ENCODE data around the gene EPO.
"Not testable (repeated sequence)": the region's sequence is repeated elsewhere in the genome, so short reads cannot be mapped to it uniquely, and the experiment has no call there.

EPO gene

GRCh38 chr7:100682991-100683658 is 37.1 kb upstream of the EPO start:
- DNase-seq (ENCODE audit: low read depth), result no peak

GRCh38 chr7:100683659-100684533 is 36.4 kb upstream of the EPO start:
- no peak for DNase-seq (ENCODE audit: low read depth)

GRCh38 chr7:100684534-100685042 is 35.7 kb upstream of the EPO start:
- no peak for DNase-seq (ENCODE audit: low read depth)

GRCh38 chr7:100685049-100685605 is 35.1 kb upstream of the EPO start:
- no peak for DNase-seq (ENCODE audit: low read depth)

GRCh38 chr7:100685631-100686145 is 34.6 kb upstream of the EPO start:
- DNase-seq (ENCODE audit: low read depth), result no peak

GRCh38 chr7:100686201-100686821 is 34.0 kb upstream of the EPO start:
- no peak for DNase-seq (ENCODE audit: low read depth)

- no peak for DNase-seq (ENCODE audit: low read depth)
Observed at GRCh38 chr7:100686822-100687211, 33.5 kb upstream of the EPO start.

GRCh38 chr7:100687261-100687660 is 33.0 kb upstream of the EPO start:
- no peak for DNase-seq (ENCODE audit: low read depth)

GRCh38 chr7:100687751-100688300 is 32.4 kb upstream of the EPO start:
- no peak for DNase-seq (ENCODE audit: low read depth)

- no peak for DNase-seq (ENCODE audit: low read depth)
Observed at GRCh38 chr7:100688326-100688860, 31.9 kb upstream of the EPO start.

- DNase-seq (ENCODE audit: low read depth), result no peak
Observed at GRCh38 chr7:100689230-100690135, 30.8 kb upstream of the EPO start.

GRCh38 chr7:100691676-100692577 is 28.3 kb upstream of the EPO start:
- peak; percentile 78 for DNase-seq (ENCODE audit: low read depth)

GRCh38 chr7:100692578-100692961 is 27.7 kb upstream of the EPO start:
- DNase-seq (ENCODE audit: low read depth), result no peak

- no peak for DNase-seq (ENCODE audit: low read depth)
Observed at GRCh38 chr7:100693312-100694097, 26.8 kb upstream of the EPO start.

- peak; percentile 53 for DNase-seq (ENCODE audit: low read depth)
Observed at GRCh38 chr7:100694098-100694745, 26.0 kb upstream of the EPO start, which contains the start of gene GIGYF1. Gene GIGYF1 (minus strand): TSS chr7:100694250. CDS start chr7:100688238, 6,012 bp downstream.

- no peak for DNase-seq (ENCODE audit: low read depth)
Observed at GRCh38 chr7:100696123-100696521, 24.1 kb upstream of the EPO start.

GRCh38 chr7:100699018-100699417 is 21.2 kb upstream of the EPO start:
- DNase-seq (ENCODE audit: low read depth), result no peak

GRCh38 chr7:100701089-100701488 is 19.2 kb upstream of the EPO start:
- DNase-seq (ENCODE audit: low read depth), result not testable (repeated sequence)

Measured in activated T-cell treated with anti-CD3 and anti-CD28 coated beads for 24 hours (primary cell).